ENCODE results near the gene ADAM12.

ADAM12 gene

DNA sequence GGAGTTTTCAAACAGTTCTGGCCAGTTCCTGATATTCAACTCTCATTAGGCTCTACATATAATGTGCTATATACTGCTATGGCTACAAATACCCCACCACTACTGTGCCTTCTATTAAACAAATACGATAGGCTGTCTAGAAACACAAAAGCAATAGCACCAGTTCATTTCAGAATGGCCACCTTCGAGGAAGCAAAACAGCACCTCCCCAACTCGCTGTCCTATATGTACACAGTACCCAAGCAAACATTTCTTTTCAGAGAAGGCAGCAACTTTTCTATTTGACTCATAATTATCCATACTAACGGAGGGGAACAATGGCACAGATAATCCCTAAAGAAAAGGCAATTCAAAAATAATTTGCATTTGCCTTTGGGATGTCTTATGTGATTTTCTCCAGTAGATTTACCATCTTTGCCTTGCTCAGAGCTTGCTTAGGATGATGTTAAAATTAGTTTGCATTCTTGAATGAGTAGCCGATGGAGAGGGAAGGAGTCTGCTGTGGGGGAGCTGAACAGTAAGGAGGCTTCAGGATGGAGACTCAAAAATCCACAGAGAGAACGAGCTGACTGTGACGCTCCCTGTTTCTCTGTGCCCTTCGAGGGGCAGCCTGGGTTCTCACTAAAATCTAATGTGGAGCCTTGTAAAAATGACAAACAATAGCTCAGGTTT, 273.3 kb downstream of the ADAM12 start:
- no peak for DNase-seq (ENCODE audit: low spot score)

- no peak for DNase-seq (ENCODE audit: low spot score)
Observed at GRCh38 chr10:126111516-126111915, 276.8 kb downstream of the ADAM12 start.

DNA sequence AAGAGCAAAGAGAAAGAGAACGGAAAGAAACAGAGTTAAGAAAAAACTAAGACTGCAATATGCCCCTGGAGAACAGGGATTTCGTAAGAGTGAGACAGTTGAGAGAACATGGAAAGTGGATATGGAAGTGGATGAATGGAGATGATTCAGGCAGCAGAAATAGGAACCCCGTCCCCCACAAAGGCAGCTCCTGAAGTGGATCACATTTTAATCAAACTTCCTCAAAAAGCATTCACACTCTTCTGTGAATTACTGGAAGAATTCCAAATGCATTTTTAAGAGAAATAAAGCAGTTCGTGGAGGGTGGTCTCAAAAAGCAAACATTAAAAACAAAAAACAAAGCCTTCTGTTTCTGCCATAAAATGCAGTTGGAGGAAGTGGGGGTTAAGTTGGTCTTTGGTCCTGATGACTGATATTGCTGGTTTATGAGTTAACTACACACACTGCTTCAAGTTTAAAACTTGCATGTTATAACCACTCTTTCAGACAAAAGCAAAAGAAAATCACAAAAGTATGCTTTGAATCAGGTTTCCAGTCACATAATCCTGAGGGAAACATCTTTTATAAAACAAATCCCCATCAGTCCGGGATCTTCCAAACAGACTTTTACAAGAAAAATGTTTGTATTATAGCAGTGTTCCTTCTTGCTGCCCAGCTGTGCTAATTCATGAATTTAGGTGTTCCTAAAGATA, 277.6 kb downstream of the ADAM12 start:
- no peak for DNase-seq (ENCODE audit: low spot score)

DNA sequence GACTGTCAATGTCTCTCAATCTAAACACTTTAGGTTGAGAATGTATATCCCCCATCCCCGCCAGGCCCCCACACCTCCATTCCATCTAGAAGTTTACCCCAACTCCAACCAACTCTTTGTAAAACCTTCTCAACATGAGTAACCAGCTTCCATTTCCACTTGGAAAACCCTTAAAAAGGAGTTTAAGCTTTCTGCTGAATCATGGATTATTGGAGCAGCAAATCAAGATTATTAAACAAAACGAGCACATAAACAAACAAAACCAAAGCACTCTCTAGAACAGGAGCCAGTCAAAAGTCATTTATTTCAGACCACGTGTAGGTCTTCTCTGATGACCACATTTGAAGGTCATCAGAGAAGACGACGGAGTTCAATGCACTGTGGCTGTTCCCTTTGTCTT, 278.4 kb downstream of the ADAM12 start:
- DNase-seq (ENCODE audit: low spot score), result no peak

- no peak for DNase-seq (ENCODE audit: low spot score)
Observed at GRCh38 chr10:126108693-126109092, 279.6 kb downstream of the ADAM12 start.

GRCh38 chr10:126104767-126105166, 283.5 kb downstream of the ADAM12 start:
- no peak for DNase-seq (ENCODE audit: low spot score)

GRCh38 chr10:126102636-126103035, 285.6 kb downstream of the ADAM12 start:
- DNase-seq (ENCODE audit: low spot score), result no peak

DNA sequence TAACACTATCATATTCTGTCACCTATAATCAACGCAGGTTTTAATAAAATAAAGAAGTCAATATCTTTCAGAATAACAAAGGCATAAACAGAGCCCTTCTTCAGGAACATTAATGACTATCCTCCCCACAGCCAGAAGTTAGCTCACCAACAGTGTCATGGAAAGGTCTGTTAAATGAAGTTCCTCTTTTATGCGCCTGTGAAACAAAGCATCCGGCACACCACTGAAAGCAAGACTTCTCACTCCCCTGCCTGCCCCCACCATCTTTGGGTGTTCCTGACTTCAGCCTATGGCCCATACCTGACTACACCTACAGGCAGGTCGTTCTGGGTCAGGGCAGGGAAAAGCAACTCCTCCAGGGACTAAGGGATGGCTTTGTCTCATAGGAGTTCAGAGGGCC, 286.5 kb downstream of the ADAM12 start:
- no peak for DNase-seq (ENCODE audit: low spot score)

- no peak for DNase-seq (ENCODE audit: low spot score)
Observed at GRCh38 chr10:126101325-126101724, 287.0 kb downstream of the ADAM12 start.

GRCh38 chr10:126099366-126099765, 288.9 kb downstream of the ADAM12 start:
- no peak for DNase-seq (ENCODE audit: low spot score)

DNA sequence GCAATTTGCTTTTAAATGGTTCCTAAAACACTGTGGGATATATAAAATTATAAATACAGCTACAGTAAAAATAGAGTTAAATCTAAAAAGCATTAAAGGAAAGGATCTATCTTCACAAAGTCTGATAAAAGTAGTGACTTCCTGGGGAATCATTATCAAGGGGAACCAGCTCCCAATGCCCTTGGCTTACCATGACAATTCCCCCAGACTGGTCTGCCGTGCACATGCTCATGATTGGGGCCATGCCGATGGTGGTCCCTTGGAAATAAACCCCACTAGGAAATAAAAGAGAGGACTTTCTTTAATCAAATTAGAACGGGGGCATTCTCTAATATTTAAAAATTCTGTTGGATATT, 290.1 kb downstream of the ADAM12 start:
- DNase-seq (ENCODE audit: low spot score), result no peak

GRCh38 chr10:126097558-126098225, 290.6 kb downstream of the ADAM12 start:
- no peak for DNase-seq (ENCODE audit: low spot score)

GRCh38 chr10:126094537-126094936, 293.7 kb downstream of the ADAM12 start:
- DNase-seq (ENCODE audit: low spot score), result no peak

DNA sequence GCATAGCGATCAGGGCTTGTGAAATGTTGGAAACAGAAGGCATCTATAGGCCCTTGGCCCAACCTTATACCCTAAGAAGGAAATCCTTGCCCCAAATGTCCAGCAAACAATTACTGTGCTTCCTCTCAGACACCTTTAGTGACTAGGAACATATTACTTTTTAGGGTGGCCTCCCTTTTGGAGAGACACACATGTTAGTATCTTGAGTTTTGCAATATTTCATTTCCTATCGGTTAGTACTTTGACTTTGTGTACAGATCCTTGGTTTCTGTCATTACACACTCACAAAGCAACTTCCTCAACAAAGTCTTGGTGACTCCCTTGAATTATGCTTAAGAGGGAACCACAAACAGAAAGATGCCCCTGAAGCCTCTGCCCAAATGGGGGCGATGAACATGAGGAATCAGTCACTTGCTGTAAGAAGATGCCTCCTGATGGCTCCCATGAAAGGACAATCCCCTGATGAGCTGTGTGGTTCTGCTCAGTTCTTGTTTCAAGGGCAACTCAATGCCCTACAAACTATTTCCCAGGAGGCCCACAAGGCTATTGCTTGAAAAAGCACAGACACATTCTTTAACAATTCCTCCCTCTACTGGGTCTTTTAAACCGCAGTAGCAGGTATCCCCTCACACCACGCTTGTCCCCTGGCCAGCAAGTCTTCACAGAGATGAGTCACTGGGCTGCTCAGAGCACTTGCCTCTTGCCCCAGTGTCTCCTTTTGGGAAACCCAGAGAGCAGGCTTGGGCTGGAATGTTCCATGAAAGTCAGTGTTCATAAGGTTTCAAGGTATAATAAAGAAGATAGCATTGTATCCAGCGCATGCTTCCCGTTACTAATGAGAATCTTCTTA, 295.7 kb downstream of the ADAM12 start:
- DNase-seq (ENCODE audit: low spot score), result no peak

GRCh38 chr10:126090911-126091728, 297.2 kb downstream of the ADAM12 start:
- DNase-seq (ENCODE audit: low spot score), result no peak

- DNase-seq (ENCODE audit: low spot score), result no peak
Observed at GRCh38 chr10:126090443-126090842, 297.8 kb downstream of the ADAM12 start.

DNA sequence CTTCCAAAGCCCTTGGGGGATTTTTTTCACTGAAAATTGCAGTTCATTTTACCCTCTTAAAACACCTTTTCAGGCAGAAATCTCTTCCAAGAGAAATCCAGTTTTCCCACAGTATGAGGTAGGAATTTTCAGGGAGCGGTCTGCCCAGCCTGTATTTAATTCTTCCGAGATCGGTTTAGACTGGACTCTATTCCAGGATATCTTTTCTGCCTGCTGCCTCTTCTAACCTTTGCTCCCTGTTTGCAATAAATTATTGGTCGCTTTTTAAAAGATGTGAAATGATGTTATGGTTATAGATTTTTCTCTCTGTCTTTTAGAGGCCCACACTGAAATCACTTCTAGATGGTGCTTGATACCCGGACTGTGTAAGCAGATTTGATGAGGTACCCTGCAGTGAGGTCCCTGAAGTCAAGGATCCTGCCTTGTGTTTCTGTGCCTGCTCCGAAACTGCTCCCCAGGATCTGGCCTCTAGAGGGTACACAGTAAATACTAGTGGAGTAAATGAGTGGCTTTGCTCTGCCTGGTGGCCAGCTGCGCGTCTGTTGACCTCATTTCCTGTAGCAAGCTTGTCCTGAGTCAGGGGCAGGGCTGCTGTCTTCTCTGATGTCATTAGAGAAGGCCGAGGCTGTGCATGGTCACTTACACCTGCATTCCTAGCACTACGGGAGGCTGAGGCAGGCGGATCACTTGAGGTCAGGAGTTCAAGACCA, 300.3 kb downstream of the ADAM12 start:
- no peak for DNase-seq (ENCODE audit: low spot score)

GRCh38 chr10:126087153-126087680, 301.1 kb downstream of the ADAM12 start:
- no peak for DNase-seq (ENCODE audit: low spot score)

DNA sequence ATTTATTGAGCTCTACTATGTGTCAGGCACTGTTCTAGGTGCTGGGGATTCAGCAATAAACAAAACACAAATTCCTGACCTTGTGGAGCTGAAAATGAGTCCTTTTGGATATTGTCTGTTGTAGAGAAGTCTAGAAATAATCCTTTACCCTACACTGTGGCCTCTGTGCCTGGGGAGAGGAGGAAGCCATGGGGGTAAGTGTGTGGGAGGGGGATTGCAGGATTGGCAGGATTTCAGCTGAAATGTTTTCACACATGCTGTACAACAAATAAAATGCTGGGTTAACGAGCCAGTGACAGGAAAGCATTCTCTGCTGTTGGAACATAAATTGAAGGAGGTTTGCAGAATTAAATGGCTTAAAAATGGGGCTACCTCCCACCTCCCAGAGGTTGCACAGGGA, 302.5 kb downstream of the ADAM12 start:
- DNase-seq (ENCODE audit: low spot score), result no peak

DNA sequence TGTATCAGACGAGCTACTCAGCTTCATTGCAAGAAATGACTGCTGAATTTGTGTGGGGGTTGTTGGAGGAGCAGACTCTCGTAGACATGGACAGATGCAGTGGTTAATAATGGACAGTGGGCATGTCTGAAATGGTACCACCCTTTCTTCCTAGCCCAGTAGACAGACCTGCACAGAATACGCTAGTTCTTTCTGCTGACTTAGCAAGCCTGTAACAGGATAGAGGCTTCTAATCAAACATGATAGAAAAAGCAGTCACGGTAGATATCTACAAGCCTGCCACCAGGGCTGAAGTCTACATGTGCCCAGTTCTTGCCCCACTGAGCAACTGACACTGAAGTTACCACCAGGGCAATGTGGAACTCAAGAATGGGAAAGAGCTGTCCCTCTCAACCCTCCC, 303.9 kb downstream of the ADAM12 start:
- no peak for DNase-seq (ENCODE audit: low spot score)

GRCh38 chr10:126083009-126083408, 305.3 kb downstream of the ADAM12 start:
- no peak for DNase-seq (ENCODE audit: low spot score)

Measured in HuH-7.5 (cell line).